Fibroblast of mammary gland (primary cell): ENCODE data around the gene METTL25.
A peak's percentile ranks its signal among the peaks of the same experiment; 100 is the strongest.

Source experiments
- DNase-seq: peaks from one replicate; pipeline ENCODE4 v3.0.0-alpha.2; 2010; ENCODE audit warnings: low read depth
- H3K4me3 ChIP-seq: 2 replicates; pipeline ENCODE4 v1.5.1; 2011; ENCODE audit warnings: low read depth, mild to moderate bottlenecking, low read length, moderate library complexity; ENCODE audit not compliant: control insufficient read depth
- TF ChIP-seq, protein P1 (sequence below): conservative IDR thresholded peaks from 2 replicates; pipeline ENCODE4 v1.5.1; 2011; ENCODE audit warnings: low read depth, low read length, inconsistent platforms; ENCODE audit not compliant: control insufficient read depth, insufficient read depth

Gene METTL25

GRCh38 chr12:82358200-82359114 is at the start of gene METTL25, which contains the start of gene CCDC59:
Gene METTL25, plus strand, starts transcription at chr12:82358529. Its CDS starts 37 bp downstream, at chr12:82358566.
Gene CCDC59, minus strand, starts transcription at chr12:82358387. Its CDS starts 11 bp downstream, at chr12:82358376.
- H3K4me3 ChIP-seq: peak within 1 kb of the TSS; percentile 95
- TF ChIP-seq, protein P1, sequence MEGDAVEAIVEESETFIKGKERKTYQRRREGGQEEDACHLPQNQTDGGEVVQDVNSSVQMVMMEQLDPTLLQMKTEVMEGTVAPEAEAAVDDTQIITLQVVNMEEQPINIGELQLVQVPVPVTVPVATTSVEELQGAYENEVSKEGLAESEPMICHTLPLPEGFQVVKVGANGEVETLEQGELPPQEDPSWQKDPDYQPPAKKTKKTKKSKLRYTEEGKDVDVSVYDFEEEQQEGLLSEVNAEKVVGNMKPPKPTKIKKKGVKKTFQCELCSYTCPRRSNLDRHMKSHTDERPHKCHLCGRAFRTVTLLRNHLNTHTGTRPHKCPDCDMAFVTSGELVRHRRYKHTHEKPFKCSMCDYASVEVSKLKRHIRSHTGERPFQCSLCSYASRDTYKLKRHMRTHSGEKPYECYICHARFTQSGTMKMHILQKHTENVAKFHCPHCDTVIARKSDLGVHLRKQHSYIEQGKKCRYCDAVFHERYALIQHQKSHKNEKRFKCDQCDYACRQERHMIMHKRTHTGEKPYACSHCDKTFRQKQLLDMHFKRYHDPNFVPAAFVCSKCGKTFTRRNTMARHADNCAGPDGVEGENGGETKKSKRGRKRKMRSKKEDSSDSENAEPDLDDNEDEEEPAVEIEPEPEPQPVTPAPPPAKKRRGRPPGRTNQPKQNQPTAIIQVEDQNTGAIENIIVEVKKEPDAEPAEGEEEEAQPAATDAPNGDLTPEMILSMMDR: peak; percentile 71
- DNase-seq: peak; percentile 98

DNA sequence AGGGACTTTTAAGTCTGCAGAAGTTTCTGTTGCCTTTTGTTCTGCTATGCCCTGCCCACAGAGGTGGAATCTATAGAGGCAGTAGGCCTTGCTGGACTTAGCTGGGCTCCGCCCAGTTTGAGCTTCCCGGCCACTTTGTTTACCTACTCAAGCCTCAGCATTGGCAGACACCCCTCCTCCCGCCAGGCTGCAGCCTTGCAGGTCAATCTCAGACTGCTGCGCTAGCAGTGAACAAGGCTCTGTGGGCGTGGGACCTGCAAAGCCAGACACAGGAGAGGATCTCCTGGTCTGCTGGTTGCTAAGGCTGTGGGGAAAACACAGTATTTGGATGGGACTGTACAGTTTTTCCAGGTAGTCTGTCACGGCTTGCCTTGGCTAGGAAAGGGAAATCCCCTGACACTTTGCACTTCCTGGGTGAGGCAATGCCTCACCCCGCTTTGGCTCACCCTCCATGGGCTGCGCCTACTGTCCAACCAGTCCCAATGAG is 43.9 kb upstream of the METTL25 start:
- H3K4me3 ChIP-seq: no peak overlapping the region
- DNase-seq: no peak
- TF ChIP-seq, protein P1: no peak

GRCh38 chr12:82319276-82319675 is 39.1 kb upstream of the METTL25 start:
- TF ChIP-seq, protein P1: no peak
- H3K4me3 ChIP-seq: no peak overlapping the region
- no peak for DNase-seq

DNA sequence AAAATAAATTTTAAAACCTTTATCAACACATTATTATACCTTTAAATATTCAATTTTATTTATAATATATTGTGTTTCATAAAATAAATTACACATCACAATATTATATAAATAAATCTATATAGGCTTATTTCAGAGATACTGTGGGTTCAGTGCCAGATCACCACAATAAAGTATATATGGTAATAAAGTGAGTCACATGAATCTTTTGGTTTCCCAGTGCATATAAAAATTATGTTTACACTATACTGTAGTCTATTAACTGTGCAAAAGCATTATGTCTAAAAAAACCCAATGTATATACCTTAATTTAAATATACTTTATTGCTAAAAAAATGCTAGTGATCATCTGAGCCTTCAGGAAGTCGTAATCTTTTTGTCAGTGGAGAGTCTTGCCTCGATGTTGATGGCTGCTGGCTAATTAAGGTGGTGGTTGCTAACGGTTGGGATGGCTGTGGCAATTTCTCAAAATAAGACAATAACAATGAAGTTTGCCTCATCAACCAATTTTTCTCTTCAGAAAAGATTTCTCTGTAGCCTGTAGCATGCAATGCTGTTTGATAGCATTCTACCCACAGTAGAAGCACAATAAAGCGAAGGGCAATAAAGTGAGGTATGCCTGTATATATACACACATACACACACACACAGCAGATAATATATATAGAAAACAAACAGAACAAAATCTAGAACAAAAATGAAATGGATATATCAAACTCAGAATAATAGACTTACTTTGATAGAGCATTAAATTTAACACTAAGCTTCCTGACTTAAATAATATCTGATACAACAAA is 32.6 kb upstream of the METTL25 start:
- H3K4me3 ChIP-seq: no peak overlapping the region
- TF ChIP-seq, protein P1: no peak
- no peak for DNase-seq

DNA sequence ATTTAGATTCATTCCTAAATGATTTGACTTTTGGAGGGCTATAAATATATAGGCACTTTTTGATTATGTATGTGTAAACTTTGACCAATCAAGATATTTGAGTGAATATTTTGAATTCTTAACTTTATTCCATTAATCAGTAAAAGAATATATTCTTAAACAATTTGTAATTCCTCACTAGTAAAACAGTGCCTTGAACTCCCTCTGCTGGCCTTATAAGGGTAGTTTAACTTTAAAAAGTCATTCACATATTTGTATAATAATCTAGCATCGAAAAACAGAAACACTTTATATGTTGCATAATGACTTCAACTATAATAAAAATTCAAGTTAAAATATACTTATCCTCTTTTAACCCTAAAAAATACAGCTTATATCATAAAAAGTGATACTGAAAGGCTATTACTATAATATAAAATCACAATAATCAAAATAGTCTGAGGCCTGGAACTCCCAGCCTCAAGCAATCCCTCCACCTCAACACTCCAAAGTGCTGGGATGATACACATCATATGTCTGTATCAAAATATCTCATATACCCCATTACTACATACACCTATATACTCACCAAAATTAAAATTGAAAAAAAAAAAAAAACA is 31.3 kb upstream of the METTL25 start:
- H3K4me3 ChIP-seq: no peak overlapping the region
- peak; percentile 47 for DNase-seq
- TF ChIP-seq, protein P1: peak; percentile 46

DNA sequence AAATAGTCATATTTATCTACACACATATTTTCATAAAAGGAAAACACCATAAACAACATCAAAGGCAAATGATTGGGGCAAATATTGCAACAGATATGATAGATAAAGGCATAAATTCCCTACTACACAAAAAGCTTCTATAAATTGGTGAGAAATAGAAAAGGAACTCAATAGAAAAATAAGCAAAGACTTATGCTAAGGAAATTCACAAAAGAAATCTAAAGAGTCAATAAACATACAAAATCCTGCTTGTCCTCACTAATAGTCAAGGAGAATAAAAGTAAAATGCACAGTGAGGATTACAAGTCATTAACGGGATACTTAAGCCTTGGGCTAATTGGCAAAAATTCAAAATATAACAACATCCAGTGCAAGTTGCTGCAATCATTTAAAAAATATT is 30.5 kb upstream of the METTL25 start:
- TF ChIP-seq, protein P1: no peak
- no peak overlapping the region for H3K4me3 ChIP-seq
- no peak for DNase-seq
